ENCODE results near the gene C4orf51.

Gene C4orf51

GRCh38 chr4:145716661-145717200, 36.8 kb downstream of the C4orf51 start:
- no peak overlapping the region for H3K4me3 ChIP-seq (ENCODE audit: low read length)
- no peaks in the 10 kb centered on the region for H3K36me3 ChIP-seq (ENCODE audit: control insufficient read depth, insufficient read depth, low read length)
- no peaks in the 10 kb centered on the region for H3K27me3 ChIP-seq (ENCODE audit: control insufficient read depth, insufficient read depth, low read length)
- no peak overlapping the region for H3K9ac ChIP-seq (ENCODE audit: low read length)
- no peaks in the 10 kb centered on the region for H3K9me3 ChIP-seq (ENCODE audit: control insufficient read depth, low read length)
- peaks cover 10% of the 10 kb centered on the region for H3K4me1 ChIP-seq (ENCODE audit: control insufficient read depth, insufficient read depth, low read length)

GRCh38 chr4:145719752-145720624, 40.0 kb downstream of the C4orf51 start:
- H3K9me3 ChIP-seq (ENCODE audit: control insufficient read depth, low read length), result no peaks in the 10 kb centered on the region
- no peak overlapping the region for H3K9ac ChIP-seq (ENCODE audit: low read length)
- H3K4me1 ChIP-seq (ENCODE audit: control insufficient read depth, insufficient read depth, low read length), result peaks cover 10% of the 10 kb centered on the region
- no peak overlapping the region for H3K4me3 ChIP-seq (ENCODE audit: low read length)
- H3K27me3 ChIP-seq (ENCODE audit: control insufficient read depth, insufficient read depth, low read length), result no peaks in the 10 kb centered on the region
- H3K36me3 ChIP-seq (ENCODE audit: control insufficient read depth, insufficient read depth, low read length), result no peaks in the 10 kb centered on the region

- no peak overlapping the region for H3K4me3 ChIP-seq (ENCODE audit: low read length)
- no peak overlapping the region for H3K9ac ChIP-seq (ENCODE audit: low read length)
- H3K27me3 ChIP-seq (ENCODE audit: control insufficient read depth, insufficient read depth, low read length), result no peaks in the 10 kb centered on the region
- H3K9me3 ChIP-seq (ENCODE audit: control insufficient read depth, low read length), result no peaks in the 10 kb centered on the region
- no peaks in the 10 kb centered on the region for H3K36me3 ChIP-seq (ENCODE audit: control insufficient read depth, insufficient read depth, low read length)
- peaks cover 10% of the 10 kb centered on the region for H3K4me1 ChIP-seq (ENCODE audit: control insufficient read depth, insufficient read depth, low read length)
Observed at GRCh38 chr4:145720656-145721055, 40.7 kb downstream of the C4orf51 start.

- H3K36me3 ChIP-seq (ENCODE audit: control insufficient read depth, insufficient read depth, low read length), result no peaks in the 10 kb centered on the region
- H3K4me3 ChIP-seq (ENCODE audit: low read length), result no peak overlapping the region
- no peaks in the 10 kb centered on the region for H3K9me3 ChIP-seq (ENCODE audit: control insufficient read depth, low read length)
- H3K9ac ChIP-seq (ENCODE audit: low read length), result no peak overlapping the region
- H3K27me3 ChIP-seq (ENCODE audit: control insufficient read depth, insufficient read depth, low read length), result no peaks in the 10 kb centered on the region
- H3K4me1 ChIP-seq (ENCODE audit: control insufficient read depth, insufficient read depth, low read length), result peaks cover 10% of the 10 kb centered on the region
Observed at GRCh38 chr4:145722561-145722960, 42.6 kb downstream of the C4orf51 start.

GRCh38 chr4:145723336-145723735, 43.4 kb downstream of the C4orf51 start:
- H3K9ac ChIP-seq (ENCODE audit: low read length), result no peak overlapping the region
- H3K36me3 ChIP-seq (ENCODE audit: control insufficient read depth, insufficient read depth, low read length), result no peaks in the 10 kb centered on the region

GRCh38 chr4:145730026-145730425, 50.1 kb downstream of the C4orf51 start:
- Histone ChIP-seq H3K9ac (ENCODE audit: low read length) (no peak overlapping the region), H3K4me1 (ENCODE audit: control insufficient read depth, insufficient read depth, low read length) (peaks cover 33% of the 10 kb centered on the region), H3K36me3 (ENCODE audit: control insufficient read depth, insufficient read depth, low read length) (no peaks in the 10 kb centered on the region), H3K9me3 (ENCODE audit: control insufficient read depth, low read length) (no peaks in the 10 kb centered on the region), H3K27me3 (ENCODE audit: control insufficient read depth, insufficient read depth, low read length) (no peaks in the 10 kb centered on the region), H3K4me3 (ENCODE audit: low read length) (no peak overlapping the region)

More at GRCh38 chr4:145723336-145723735, 43.4 kb downstream of the C4orf51 start:
- peaks cover 10% of the 10 kb centered on the region for H3K4me1 ChIP-seq (ENCODE audit: control insufficient read depth, insufficient read depth, low read length)
- no peaks in the 10 kb centered on the region for H3K9me3 ChIP-seq (ENCODE audit: control insufficient read depth, low read length)
- no peaks in the 10 kb centered on the region for H3K27me3 ChIP-seq (ENCODE audit: control insufficient read depth, insufficient read depth, low read length)
- no peak overlapping the region for H3K4me3 ChIP-seq (ENCODE audit: low read length)

- Histone ChIP-seq H3K9me3 (ENCODE audit: control insufficient read depth, low read length) (no peaks in the 10 kb centered on the region), H3K36me3 (ENCODE audit: control insufficient read depth, insufficient read depth, low read length) (no peaks in the 10 kb centered on the region), H3K4me3 (ENCODE audit: low read length) (no peak overlapping the region), H3K9ac (ENCODE audit: low read length) (no peak overlapping the region), H3K27me3 (ENCODE audit: control insufficient read depth, insufficient read depth, low read length) (no peaks in the 10 kb centered on the region), H3K4me1 (ENCODE audit: control insufficient read depth, insufficient read depth, low read length) (peaks cover 43% of the 10 kb centered on the region)
Observed at GRCh38 chr4:145731028-145731427, 51.1 kb downstream of the C4orf51 start.

- H3K4me3 ChIP-seq (ENCODE audit: low read length), result peak overlapping the region; percentile 35
- peaks cover 52% of the 10 kb centered on the region for H3K4me1 ChIP-seq (ENCODE audit: control insufficient read depth, insufficient read depth, low read length)
- H3K9ac ChIP-seq (ENCODE audit: low read length), result peak overlapping the region; percentile 77
- H3K36me3 ChIP-seq (ENCODE audit: control insufficient read depth, insufficient read depth, low read length), result no peaks in the 10 kb centered on the region
- H3K27me3 ChIP-seq (ENCODE audit: control insufficient read depth, insufficient read depth, low read length), result no peaks in the 10 kb centered on the region
- H3K9me3 ChIP-seq (ENCODE audit: control insufficient read depth, low read length), result no peaks in the 10 kb centered on the region
Observed at GRCh38 chr4:145732001-145732815, 52.3 kb downstream of the C4orf51 start.

GRCh38 chr4:145732895-145733880, 53.2 kb downstream of the C4orf51 start:
- Histone ChIP-seq H3K4me1 (ENCODE audit: control insufficient read depth, insufficient read depth, low read length) (peaks cover 52% of the 10 kb centered on the region), H3K36me3 (ENCODE audit: control insufficient read depth, insufficient read depth, low read length) (no peaks in the 10 kb centered on the region), H3K9me3 (ENCODE audit: control insufficient read depth, low read length) (no peaks in the 10 kb centered on the region), H3K9ac (ENCODE audit: low read length) (peak overlapping the region; percentile 95), H3K4me3 (ENCODE audit: low read length) (peak overlapping the region; percentile 52), H3K27me3 (ENCODE audit: control insufficient read depth, insufficient read depth, low read length) (no peaks in the 10 kb centered on the region)

- Histone ChIP-seq H3K36me3 (ENCODE audit: control insufficient read depth, insufficient read depth, low read length) (no peaks in the 10 kb centered on the region), H3K9me3 (ENCODE audit: control insufficient read depth, low read length) (no peaks in the 10 kb centered on the region), H3K4me1 (ENCODE audit: control insufficient read depth, insufficient read depth, low read length) (peaks cover 52% of the 10 kb centered on the region), H3K27me3 (ENCODE audit: control insufficient read depth, insufficient read depth, low read length) (no peaks in the 10 kb centered on the region), H3K4me3 (ENCODE audit: low read length) (peak overlapping the region; percentile 52), H3K9ac (ENCODE audit: low read length) (peak overlapping the region; percentile 95)
Observed at GRCh38 chr4:145734031-145734430, 54.1 kb downstream of the C4orf51 start.

Measured in mucosa of stomach (tissue), 1 donor.